HG02840 (cell line): ENCODE results near the gene ANKRD6.

Experiments used
- ATAC-seq: cut with Tn5 transposase; IDR thresholded peaks from one replicate; pipeline ENCODE4 v1.9.1; 2021; ENCODE audit warnings: mild to moderate bottlenecking, moderate library complexity, moderate number of reproducible peaks; ENCODE audit not compliant: unreplicated experiment, low FRiP score

Gene ANKRD6

DNA sequence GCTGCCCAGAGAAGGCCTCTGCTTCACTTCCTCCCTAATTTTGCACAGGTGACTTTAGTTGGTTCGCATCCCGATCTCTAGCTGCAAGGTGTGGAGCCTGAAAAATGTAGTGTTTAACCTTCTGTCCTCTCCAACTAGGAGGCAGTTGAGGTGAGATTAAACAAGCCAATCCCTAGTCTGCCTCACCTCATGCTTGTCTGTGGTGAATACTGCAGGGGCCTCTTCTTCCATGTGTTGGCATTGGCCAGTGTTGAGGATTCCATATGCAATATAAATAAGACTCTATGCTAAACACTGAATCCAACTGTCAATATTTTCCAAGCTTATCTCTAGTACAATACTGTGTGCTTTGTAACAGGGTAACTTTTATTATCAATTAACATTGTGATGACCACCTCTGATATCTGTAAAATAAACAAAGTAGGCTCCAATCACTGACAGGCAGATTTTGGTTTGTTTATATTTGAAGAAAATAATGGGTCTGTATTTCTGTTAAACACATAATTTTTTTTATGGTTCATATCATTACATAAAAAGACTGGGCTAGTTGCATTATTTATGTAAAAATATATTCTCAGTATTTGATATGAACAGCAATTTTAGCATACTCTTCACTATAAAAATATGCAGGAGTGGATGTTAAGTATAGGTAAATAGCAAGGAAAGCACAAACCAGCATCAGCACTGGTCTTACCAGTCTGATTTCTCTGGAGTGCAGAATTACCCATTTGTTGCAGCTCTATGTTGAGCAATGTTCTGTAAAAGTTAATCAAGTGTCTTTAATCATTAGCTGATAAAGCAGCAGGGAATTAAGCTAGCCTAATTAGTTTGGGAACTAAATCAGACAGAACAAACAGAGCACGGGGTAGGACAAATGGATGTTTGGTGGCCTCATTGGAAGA is 74.0 kb downstream of the ANKRD6 start:
- no peak for ATAC-seq

DNA sequence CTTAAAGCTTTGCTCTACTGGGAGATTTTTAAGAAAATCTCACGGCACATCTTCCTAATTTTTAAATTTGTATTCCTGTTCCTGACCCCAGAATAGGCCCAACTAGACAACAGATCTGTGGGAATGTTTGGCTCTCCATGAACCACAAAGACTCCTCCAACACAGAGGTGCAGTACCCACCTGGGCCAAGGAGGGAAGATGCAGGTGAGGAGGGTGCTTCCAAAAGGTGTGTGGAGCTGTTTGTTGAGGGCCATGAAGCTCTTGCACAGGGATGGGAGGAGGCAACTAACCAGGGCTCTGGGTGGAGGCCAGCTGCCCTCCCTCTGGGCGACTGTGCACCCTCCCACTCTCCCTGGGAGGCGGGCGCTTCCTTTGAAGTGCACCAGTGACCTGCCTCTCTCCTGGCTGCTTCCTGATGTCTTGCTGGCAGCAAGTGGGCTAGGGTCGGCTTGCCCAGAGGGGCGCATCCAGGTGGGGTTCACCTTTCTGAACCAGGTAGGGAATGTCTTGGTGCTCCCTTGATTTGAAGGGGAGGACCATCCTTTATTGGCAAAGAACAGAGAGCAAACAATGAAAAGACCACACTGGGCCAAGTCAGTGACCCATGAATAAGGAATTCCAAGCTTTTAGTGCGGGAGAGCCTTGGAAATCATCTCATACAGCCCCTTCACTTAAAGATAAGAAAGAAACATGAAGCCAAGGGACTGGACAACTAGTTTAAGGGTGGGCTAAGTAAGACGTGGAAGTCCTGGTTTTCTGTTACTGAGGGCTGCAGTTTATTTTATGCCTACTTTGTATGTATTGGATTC is 76.0 kb downstream of the ANKRD6 start:
- no peak for ATAC-seq

DNA sequence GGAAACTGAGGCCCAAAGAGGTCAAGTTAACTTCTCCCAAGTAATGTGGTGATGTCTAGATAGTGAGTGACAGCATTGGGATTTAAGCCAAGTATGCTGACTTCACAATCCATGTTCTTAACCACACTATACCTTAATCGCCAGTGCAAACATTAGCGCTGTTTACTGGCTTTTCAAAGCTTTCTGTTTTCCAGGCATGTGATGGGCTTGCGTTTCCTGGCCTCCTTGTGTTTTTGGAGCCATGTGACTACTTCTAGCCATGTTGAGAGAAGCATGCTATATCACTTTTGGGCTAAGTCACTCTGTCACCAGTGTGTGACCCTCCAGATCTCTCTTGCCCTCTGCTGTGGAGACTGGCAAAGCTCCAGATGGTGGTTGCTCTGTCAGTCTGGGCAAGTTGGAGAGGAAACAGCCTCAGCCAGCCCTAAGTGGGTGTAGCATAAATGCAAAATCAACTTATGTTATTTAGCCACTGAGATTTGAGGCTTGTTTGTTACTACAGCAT is 76.9 kb downstream of the ANKRD6 start:
- ATAC-seq: no peak

DNA sequence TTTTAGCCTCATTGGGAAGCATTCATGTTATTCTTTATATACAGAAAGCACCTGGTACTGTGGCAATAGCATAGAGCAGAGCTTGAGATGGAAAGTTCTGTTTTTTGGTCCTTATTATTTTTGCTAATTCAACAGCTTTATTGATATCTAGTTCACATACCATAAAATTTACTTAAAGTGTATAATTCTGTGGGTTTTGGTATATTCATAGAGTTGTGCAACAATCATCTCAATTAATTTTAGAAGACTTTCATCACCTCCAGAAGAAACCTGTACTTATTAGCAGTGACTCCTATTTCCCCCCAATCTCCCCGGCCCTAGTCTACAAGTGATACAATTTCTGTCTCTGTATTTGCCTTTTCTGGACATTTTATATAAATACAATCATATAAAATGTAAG is 77.4 kb downstream of the ANKRD6 start:
- ATAC-seq: no peak

DNA sequence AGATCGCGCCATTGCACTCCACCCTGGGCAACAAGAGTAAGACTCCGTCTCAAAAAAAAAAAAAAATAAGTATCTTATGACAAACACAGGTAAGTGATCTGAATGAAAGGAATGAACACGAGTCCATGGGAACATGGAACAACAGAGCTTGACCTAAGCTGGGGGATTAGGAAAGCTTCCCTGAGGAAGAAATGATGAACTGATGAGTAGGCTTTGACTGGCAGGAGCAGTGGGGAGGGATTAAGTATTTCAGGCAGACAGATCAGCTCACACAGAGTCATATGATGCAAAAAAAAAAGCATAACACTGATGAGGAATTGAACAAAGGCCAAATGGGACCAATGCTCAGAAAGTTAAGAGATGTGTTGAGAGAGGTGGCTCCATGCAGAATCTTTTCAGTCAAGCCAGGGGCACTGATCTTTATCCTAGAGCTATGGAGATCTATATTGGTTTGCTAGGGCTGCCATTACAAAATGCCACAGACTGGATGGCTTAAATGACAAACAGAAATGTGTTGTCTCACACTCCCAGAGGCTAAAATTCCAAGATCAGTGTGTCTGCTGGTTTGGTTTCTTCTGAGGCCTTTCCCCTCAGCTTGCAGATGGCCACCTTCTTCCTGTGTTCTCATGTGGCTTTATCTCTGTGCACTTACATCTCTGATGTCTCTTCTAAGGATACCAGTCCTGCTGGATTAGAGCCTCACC is 85.6 kb downstream of the ANKRD6 start:
- no peak for ATAC-seq

DNA sequence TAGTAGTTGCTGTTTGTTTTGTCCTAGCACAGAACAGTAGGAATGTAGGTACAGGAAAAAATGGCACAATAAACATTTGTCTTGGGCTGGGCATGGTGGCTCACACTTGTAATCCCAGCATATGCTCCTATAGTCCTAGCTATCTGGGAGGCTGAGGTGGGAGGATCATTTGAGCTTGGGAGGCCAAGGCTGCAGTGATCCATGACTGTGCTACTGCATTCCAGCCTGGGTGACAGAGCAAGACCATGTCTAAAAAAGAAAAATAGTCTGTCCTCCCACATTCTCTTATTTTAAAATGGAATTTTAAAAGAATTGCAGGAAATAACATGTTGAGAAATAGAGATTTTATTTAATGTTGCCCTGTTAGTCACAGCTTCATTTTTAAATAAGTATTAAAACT is 87.8 kb downstream of the ANKRD6 start:
- no peak for ATAC-seq

DNA sequence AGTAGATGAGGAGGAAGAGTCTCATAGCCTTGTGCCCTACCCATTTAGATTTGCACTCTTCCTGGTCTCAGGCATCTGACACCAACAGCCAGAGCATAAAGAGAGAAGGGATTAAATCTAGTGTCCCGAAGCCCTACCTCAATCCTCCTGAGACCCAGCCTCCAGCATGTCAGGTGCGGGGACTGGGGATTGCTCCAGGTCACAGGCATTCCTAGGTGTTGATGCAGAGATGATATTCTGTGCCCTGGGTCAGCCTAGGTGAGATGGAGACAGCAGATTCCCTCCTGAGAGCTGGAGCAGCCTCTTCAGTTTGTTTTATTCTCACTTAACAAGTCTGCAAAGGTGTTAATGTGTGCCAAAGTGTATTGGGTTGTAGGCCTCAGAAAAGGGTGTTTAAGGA is 89.8 kb downstream of the ANKRD6 start:
- ATAC-seq: no peak

DNA sequence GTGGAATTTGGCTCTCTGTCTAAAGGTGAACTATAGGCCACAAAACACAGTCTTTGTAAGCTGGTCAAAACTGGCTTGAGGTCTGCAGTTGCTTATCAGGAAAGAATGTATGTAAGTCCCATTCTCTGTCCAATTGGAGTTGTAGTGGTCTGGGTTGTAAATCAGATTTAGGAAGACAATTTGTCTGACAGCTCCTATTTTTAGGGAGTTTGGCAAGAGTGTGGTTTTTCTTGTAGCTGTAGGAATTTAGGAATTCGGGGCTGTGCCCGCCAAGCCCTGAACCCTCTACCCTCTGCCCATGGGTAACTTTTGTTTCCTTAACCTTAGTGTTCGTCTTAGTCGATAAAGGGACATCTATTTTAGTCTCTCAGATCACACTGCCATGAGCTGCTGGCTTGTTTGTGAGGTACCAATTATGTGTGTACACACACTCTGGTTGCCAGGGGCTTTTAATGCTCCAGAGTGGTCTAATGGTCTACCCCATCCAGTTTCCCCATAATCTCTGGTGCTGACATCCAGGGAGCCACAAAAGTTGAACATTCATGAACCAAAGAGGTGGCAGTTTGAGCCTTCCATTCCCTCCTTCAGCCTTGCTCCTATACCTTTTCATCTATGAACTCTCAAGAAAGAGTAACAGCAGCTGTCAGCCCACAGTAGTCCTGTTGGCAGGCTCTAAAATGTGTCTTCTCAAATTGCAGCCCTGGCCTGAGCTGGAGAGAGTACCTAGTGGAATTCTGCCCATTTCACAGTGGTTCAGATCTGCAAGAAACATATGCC is 93.0 kb downstream of the ANKRD6 start:
- no peak for ATAC-seq

DNA sequence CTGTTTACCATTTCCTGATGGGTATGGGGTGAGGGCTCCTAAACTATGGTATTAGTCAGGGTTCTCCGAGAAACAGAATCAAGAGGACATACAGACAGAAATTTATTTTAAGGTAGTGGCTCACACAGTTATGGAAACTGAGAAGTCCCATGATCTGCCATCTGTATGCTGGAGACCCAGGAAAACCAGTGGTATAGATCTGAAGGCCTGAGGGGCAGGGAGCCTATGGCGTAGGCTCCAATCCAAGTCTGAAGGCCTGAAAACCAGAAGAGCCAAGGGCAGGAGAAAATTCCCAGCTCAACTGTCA is 93.6 kb downstream of the ANKRD6 start:
- ATAC-seq: no peak

DNA sequence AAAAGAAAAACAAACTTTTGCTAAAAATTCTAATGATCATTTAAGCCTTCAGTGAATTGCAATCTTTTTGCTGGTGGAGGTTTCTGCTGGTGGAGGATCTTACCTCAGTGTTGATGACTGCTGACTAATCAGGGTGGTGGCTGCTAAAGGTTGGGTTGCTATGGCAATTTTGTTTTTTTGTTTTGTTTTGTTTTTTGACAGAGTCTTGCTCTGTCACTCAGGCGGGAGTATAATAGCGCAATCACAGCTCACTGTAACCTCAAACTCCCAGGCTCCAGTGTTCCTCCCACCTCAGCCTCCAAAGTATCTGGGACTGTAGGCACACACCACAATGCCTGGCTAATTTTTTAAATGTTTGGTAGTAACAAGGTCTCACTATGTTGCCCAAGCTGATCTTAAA is 94.7 kb downstream of the ANKRD6 start:
- ATAC-seq: no peak

DNA sequence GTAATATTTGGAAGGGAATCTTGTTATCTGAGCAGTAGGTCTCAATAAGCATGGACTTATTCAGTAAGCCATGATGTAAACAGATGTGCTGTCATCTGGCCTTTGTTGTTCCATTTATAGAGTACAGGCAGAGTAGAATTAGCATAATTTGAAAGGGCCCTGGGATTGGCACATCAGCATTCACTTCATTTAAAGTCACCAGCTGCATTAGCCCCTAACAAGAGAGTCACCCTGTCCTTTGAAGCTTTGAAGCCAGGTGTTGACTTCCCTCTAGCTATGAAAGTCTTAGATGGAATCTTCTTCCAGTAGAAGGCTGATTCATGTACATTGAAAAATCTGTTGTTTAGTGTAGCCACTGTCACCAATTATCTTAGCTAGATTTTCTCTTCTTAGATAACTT is 95.9 kb downstream of the ANKRD6 start:
- no peak for ATAC-seq

DNA sequence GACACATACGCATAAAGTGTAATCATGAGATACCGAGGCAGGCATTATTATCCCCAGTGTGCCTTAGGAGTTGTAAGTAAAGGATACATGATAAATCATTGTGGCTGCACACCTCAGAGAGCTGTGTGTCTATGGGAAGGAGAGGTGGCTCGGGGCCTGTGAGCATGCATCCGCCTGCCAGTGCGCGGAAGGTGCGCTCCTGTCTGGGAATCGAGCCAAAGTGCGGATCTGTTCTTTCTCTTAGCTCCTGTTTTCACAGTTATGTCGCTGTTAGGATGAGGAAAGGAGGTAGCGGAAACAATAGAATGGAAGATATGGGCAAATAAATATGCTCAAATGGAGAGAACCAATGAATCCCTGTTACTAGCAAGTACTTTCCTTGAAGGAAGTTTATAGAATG is 98.0 kb downstream of the ANKRD6 start:
- ATAC-seq: no peak

DNA sequence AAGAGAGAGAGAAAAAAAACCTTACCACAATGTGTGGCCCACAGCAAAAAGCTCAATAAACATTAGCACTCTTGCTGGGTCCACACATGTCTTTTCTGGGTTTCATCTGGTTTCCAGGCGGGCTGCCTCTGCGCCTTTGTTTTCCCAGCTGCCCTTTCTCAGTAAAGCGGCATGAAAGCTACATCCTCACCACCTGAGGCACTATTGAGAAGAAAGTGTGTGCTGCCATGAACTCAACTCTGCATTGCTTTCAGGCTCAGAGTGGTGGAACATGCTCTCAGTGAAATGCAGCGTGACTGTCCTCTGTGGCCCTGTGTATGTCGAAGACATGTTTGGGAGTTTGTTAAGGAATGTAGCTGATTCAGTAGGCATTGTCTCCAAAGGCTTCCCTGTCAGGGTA is 103.3 kb downstream of the ANKRD6 start:
- no peak for ATAC-seq

DNA sequence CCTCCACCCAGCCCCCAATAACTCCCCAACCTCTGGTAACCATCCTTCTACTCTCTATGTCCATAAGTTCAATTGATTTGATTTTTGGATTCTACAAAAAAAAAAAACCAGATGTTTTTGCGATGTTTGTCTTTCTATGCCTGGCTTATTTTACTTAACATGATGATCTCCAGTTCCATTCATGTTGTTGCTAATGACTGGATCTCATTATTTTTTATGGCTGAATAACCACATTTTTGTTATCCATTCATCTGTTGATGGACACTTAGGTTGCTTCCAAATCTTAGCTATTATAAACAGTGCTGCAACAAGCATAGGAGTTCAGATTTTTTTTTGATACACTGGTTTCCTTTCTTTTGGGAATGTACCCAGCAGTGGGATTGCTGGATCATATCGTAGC is 106.8 kb downstream of the ANKRD6 start:
- ATAC-seq: no peak

DNA sequence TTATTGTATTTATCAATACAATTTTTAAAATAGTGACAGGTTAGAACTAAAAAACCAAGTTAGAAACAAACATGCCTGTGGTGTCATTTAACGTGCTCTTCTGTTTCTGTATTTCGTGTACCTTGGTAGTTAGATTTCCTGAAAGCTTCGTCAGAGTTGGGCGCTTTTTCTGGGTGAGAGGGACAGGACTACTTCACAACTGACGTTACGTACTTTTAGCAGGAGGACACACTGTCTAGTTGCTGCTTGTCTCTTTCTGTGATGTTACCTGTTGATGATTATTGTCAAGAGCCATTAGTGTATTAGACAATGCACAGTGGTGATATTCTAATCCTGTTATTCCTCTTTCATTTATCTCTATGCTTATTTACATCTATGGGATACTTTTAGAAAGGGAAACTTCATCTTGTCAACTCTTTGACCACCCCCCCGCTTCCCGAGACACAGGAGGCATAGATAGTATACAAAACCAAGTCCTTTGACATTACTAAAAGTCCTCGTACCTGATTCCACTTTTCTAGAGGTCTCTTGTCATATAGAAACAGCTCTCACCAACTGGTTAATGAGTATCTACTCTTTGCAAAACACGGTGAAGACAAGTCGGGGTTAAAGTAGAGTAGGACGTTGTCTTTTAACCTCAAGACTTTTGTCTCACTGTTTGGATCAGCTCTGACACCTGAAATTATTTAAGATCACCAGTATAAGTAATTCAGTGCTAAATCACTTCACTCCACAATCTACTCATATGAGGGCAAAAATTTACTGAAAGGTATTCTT is 109.3 kb downstream of the ANKRD6 start:
- ATAC-seq: no peak

DNA sequence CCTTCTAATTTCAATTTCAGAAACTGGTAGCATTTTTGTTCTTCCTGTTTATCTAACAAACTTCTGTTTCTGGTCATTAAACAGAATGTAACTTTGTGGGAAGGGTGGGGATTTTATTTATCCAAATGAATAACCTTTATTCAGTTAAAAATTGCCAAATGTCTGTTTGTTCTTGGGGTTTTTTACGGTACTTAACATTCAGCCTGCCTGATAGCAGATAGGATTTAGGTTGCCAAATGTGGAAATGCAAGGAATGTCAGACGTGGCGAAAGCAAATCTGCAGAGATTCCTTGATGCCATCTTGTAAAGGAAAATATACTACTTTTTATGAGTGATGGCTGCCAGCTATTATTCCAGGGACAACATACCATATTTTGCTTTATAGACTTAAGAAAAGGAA is 109.9 kb downstream of the ANKRD6 start:
- no peak for ATAC-seq

DNA sequence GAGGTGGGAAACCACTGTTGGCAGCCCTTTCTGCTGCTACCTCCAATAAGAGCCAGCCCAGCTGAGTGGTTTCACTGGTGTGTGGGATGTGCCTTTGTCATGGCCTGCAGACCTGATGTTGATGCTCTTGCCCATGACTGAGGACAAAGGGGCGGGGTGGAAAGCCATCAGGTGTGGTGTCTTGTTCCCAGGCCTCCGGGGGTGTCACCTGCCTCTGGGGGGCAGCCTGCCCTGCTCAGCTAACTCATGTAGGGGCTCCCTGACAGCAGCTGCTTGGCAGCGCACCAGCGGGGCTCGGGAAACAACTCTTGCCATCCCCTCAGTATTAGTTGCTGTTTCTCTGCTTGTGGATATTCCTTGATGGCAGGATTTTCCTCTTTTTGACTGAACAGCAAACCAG is 114.3 kb downstream of the ANKRD6 start:
- ATAC-seq: no peak

DNA sequence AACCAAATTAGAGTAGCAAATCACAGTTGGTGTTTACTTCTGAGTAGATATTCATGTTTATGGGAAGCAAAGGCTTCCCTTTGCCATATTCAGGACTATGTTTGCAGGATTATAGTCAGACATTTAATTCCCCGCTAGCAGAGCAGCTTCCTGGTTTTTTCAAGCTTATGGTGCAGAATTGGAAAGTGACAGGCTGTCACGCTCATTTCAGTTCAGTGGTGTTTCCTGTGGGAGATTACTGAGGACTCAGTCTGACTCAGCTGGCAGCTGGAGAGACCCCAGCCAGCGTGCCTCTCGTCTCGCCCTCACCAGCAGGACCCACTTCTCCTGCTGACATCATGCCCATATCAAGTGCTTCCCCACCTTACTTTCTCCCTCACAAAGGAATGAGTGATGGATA is 120.5 kb downstream of the ANKRD6 start:
- ATAC-seq: no peak

DNA sequence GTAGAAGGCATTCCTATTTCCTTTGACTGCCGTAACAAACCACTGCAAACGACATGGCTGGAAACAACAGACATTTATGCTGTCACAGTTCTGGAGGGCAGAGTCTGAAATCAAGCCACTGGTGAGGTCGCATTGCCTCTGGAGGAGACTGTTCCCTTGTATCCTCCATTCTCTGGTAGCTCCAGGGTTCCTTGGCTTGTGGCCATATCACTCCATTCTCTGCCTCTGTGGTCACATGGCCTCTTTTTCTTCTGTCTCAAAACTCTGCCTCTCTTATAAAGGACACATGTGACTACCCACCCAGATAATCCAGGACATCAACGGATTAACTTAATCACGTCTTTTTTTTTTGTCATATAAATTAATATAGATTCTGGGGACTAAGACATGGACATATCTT is 121.2 kb downstream of the ANKRD6 start:
- ATAC-seq: no peak

DNA sequence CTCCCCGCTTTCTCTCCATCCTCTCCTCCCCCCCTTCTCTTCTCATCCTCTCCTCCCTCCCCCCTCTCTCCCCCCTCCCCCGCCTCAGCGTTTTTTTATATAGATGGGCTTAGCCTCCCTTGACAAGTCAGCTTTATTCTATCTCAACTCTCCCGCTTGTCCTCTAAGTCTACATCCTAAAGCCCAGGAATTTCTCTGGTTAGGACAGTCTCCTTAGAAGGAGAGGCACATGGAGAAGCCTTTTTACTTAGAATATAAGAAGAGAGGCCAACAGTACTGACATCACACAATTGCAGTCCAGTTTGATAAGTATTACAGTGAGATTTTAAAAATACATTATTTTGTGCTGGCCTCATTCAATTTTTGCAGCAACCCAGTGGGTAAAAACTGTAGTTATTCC is 122.1 kb downstream of the ANKRD6 start:
- ATAC-seq: no peak
